ENCODE data around the gene GTPBP6.
A peak's percentile ranks its signal among the peaks of the same experiment; 100 is the strongest.
"Not testable (repeated sequence)": the region's sequence is repeated elsewhere in the genome, so short reads cannot be mapped to it uniquely, and the experiment has no call there.

The GTPBP6 gene

GRCh38 chrX:288561-288991 is 30.0 kb downstream of the GTPBP6 start:
- no peak for DNase-seq

DNA sequence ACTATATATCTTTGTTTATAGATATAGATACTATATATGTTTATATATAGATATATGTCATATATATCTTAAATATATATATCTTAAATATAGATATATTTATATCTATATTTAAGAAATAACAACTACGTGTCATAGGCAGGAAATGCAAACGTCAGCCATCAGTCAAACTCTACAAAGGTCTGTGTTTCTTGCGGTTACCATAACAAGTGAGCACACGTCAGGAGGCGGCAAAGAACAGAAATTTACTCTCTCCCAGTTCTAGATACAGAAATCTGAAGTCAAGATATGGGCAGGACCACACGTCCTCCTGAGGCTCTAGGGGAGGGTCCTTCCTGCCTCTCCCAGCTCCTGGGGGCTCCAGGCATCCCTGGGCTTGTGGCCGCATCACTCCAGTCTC is 30.9 kb downstream of the GTPBP6 start:
- DNase-seq: peak in 1 of 5 experiments; percentile 50

- no peak for DNase-seq
Observed at GRCh38 chrX:285076-285677, 33.4 kb downstream of the GTPBP6 start.

DNA sequence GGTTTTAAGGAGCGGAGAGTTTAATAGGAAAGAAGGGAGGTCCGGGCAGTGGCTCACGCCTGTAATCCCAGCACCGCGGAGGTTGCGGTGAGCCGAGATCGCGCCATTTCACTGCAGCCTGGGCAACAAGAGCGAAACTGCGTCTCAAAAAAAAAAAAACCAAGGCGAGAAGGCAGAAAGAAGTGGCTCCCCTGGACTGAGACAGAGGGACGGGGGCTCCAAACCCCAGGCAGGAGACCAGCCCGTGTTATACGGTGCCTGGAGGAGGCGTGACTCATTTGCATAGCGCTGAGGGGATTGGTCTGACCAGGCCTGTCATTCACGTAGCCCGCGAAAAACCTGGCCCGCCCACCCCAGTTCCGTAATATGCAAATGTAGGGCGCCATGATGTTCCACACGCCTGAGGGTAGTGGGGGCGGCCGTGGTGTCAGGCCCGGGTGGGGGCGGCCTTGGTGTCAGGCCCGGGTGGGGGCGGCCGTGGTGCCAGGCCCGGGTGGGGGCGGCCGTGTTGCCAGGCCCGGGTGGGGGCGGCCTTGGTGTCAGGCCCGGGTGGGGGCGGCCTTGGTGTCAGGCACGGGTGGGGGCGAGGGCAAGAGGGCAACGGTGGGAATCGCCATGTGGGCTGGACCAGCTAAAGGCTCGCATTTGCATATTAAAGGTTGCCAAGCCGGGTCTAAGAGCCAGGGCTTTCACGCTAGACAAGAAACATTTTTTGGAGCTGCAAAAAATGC is 35.3 kb downstream of the GTPBP6 start:
- peak; percentile 71 to 94 (median 85) for DNase-seq

- not testable (repeated sequence) for DNase-seq
Observed at GRCh38 chrX:282000-282681, 36.5 kb downstream of the GTPBP6 start.

GRCh38 chrX:281166-281999 is 37.2 kb downstream of the GTPBP6 start, which contains the start of gene PLCXD1:
PLCXD1 (plus strand) TSS chrX:281381; CDS start chrX:284188, 2,807 bp downstream.
- DNase-seq: no peak

- not testable (repeated sequence) for DNase-seq
Observed at GRCh38 chrX:280722-281121, 37.9 kb downstream of the GTPBP6 start.

DNA sequence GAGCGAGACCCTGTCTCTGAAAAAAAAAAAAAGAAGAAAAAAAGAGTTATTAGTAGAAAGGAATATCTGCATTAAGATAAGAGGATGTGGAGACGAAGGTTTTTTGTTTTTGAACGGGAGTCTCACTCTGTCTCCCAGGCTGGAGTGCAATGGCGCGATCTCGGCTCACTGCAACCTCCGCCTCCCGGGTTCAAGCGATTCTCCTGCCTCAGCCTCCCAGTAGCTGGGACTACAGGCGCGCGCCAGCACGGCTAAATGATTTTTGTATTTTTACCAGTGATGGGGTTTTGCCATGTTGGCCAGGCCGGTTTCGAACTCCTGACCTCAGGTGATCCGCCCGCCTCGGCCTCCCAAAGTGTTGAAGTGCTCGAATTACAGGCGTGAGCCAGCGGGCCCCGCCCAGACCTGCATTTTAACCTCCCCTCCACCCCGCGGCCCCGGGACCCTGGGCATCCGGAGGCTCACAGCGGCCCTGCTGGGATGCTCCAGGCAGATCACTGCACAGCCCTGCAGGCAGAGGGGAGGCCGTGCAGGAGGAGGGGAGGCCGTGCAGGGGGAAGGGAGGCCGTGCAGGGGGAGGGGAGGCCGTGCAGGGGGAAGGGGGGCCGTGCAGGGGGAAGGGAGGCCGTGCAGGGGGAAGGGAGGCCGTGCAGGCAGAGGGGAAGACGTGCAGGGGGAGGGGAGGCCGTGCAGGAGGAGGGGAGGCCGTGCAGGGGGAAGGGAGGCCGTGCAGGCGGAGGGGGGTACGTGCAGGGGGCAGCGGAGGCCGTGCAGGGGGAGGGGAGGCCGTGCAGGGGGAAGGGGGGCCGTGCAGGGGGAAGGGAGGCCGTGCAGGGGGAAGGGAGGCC is 38.6 kb downstream of the GTPBP6 start:
- DNase-seq: not testable (repeated sequence)

DNA sequence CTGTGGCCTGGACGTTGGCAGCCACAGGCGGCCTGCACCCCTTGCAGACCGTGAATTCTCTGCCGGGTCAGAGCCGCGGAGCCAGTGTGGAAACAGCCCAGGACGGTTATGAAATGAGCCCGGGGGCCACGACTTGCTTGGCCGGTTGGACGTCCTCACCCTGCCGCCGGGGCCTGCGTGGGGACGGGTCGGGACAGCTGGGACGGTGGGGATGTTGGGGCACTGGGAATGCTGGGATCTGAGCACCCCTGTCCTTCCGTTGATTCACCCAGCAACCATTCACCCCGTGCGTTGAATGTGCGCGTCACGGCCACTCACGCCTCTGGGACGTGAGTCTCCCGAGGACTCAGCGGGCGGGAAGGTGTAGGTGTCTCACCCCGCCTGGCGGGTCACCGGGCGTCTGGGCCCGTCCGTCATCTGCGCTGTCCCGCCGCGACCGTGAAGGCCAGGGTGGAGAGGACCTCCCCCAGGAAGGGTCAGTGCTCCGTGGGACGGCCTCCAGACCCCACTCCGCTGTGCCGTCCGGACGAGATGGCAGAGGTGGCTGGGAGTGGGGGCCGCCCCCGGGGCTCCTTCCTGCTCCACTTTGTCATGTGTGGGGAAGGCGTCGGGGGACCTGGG is 41.9 kb downstream of the GTPBP6 start:
- DNase-seq: no peak

DNA sequence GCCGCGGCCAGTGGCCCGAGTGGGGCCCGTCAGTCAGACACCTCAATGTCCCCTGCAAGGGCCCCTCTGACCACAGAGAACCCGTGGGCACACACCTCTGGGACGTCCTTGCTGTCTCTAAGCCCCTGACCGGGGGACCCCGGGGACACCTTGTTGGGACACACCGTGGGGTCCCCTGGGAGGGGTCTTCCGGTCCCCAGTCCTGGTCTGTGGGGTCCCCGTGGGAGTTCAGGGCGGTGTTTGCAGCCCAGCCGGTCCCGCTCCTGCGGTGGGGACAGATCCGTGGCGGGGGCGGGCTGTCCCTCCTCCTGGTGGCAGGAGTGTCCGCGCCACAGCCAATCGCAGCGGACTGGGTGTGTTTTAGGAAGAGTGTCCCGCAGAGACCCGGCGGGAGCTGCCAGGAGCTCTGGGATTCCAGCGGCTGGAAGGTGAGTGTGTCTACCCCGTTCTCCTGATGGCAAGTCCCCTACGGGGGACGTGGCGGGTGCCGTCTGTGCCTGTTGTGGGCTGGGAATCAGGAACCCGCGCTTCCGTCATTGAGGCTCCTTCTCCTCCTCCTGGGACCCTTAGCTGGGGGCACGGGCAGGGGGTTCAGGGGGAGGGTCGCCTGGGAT is 42.5 kb downstream of the GTPBP6 start:
- peak in 3 of 5 experiments; percentile 33 to 52 (median 36) for DNase-seq

DNA sequence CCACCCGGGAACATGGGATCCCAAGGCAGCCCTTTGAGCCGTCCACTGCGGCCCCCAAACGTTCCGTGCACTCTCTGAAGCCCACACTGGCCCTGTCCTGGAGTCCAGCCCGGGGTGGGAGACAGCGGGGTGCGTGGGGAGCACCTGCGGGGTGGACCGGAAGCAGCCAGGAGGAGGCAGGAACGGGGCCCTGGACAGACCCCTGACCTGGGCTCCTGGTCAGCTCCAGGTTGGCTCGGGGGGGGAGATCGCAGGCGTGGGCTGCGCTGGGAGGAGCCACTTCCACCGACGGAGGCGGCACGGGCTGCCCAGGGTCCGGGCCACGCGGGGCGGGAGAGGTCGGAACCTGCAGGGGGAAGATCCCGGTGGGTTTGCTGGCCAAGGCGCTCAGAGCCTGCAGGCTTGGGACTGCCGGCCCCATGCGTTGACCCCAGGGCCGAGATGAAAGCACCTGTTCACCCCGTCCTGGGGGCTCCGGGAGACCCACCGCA is 43.1 kb downstream of the GTPBP6 start:
- no peak for DNase-seq

GRCh38 chrX:274904-275475 is 43.6 kb downstream of the GTPBP6 start:
- DNase-seq: no peak

GRCh38 chrX:270848-271367 is 47.7 kb downstream of the GTPBP6 start:
- no peak for DNase-seq

DNA sequence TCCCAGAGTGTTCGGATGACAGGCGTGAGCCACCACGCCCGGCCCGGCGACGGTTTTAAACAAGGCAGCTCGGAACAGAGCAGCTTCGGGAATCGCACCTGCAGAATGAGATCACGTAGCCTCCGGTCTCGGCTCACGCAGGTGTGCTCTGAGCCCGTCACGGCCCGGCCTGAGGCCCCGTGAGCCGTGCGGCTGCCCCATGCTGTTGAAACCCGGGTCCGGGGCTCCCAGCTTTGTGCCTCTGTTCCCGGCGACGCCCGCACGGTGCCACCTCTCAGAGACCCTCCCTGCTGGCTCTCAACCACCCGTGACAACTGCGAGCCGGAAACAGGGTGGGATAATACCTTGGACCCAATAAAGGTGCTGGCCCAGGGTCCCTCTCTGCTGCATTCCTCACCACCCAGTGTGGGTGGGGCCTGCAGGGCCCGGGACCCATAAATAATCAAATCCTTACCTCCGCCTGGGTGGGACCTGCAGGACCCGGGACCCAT is 50.8 kb downstream of the GTPBP6 start:
- no peak for DNase-seq

- DNase-seq: no peak
Observed at GRCh38 chrX:265502-265901, 53.1 kb downstream of the GTPBP6 start.

GRCh38 chrX:264634-265455 is 53.8 kb downstream of the GTPBP6 start:
- DNase-seq: no peak

DNA sequence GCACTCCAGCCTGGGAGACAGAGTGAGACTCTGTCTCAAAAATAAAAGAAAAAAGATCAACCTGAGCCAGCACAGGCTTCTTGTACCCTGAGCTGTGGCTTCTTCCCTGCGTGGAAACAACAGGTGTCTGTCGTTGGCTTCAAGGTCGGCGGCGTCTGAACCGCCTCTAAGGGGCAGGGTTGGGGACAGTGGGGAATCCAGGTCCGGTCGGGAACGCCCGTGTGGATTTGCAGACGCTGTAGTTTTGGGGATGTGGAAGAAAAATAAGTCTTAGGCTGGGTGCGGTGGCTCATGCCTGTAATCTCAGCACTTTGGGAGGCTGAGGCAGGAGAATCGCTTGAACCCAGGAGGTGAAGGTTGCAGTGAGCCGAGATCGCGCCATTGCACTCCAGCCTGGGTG is 54.6 kb downstream of the GTPBP6 start:
- not testable (repeated sequence) for DNase-seq

DNA sequence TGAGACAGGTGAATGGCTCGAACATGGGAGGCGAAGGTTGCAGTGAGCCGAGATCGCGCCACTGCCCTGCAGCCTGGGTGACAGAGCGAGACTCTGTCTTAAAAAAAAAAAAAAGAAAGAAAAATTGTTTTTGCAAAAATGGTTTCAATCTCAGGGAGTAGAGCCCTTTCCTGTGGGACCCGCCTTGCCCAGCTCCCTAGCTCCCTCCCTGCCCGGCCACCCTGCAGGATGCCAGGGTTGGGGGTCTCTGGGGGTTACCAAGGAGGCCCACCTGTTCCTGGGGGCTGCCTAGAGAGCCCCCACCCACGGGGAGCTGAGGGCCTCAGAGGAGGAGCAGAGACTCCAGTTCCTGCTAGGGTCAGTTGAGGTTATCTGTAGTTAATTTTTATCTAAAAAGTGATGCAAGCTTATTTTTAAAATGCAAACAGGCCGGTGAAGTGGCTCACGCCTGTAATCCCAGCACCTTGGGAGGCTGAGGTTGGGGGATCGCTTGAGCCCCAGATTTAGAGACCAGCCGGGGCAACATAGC is 56.2 kb downstream of the GTPBP6 start:
- no peak for DNase-seq

DNA sequence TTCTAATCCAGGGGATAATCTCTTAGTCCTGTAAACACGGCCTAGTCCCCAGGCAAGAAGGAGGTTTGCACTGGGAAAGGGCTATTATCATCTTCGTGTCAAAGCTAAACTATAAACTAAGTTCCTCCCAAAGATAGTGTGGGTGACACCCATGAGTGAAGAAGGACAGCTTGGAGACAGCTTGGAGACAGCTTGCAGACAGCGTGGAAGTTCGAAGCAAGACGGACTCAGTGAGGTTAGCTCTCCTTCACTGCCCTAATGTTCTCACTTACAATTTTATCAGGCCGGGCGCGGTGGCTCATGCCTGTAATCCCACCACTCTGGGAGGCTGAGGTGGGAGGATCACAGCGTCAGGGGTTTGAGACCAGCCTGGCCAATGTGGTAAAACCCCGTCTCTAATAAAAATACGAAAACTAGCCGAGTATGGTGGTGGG is 56.7 kb downstream of the GTPBP6 start:
- no peak for DNase-seq
